NCI-H1417 (cell line): ENCODE data around the gene SLC15A3.
A peak's percentile ranks its signal among the peaks of the same experiment; 100 is the strongest.

Source experiments
- DNase-seq, 3 experiments: peaks; one replicate each; lab custom pipeline; 2025; lab: John Stamatoyannopoulos, UW

The SLC15A3 gene

DNA sequence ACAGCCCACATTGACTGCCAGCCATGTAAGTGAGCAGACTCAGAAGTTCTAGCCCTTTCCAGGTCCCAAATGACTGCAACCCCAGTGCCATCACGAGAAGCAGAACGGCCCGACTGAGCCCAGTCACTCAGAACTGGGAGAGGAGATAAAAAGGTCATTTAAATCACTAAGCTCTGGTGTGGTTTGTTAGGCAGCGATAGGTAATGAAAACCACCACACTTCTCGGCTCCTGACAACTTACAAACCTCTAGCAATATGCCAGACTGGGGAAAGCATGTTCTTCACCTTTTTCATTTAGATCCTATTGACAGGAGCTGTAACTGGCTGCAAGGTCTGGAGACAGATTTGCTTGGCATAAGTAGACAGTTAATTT, 6.7 kb downstream of the SLC15A3 start:
- no peak for DNase-seq

DNA sequence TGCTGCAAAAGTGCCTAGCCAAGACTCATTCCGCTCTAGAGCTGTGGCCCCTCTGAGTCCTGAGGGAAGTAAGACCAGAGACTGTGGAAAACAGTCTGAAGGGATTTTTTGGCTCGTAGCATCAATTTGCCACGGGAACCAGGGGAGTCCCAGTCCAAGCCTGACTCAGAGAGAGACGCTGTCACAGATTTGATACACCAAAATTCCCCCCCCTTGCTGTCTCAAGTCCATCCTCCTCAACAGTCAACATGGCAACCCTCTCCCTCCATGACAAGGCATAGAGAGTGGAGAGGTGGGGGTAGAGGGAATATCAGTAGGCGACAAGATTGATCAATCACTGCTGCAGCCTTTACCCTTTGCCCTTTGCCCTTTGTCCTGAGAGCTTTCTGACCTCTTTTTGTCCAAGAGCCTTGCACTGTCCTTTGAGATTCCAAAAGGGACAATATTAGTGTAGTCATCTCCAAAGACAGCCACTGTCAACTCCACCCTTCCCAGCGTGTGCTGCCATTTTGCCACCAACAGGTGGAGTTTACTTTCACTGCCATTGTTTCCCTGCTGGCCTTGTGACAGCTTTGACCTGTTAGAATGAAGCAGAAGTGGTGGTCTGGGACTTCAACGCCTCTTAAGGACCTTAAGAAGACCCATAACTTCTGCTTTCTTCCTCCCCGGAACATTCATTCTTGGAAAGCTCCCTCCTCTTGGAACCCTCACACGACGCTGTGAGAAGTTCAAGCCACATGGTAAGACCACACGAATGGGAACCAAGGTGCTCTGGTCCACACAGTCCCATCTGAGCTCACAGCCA, 7.3 kb downstream of the SLC15A3 start:
- no peak for DNase-seq

- peak in 2 of 3 experiments; percentile 44 to 79 for DNase-seq
Measured at GRCh38 chr11:60942970-60943565, 8.9 kb downstream of the SLC15A3 start.

GRCh38 chr11:60942219-60942618, 9.8 kb downstream of the SLC15A3 start:
- peak in 2 of 3 experiments; percentile 19 to 62 for DNase-seq

DNA sequence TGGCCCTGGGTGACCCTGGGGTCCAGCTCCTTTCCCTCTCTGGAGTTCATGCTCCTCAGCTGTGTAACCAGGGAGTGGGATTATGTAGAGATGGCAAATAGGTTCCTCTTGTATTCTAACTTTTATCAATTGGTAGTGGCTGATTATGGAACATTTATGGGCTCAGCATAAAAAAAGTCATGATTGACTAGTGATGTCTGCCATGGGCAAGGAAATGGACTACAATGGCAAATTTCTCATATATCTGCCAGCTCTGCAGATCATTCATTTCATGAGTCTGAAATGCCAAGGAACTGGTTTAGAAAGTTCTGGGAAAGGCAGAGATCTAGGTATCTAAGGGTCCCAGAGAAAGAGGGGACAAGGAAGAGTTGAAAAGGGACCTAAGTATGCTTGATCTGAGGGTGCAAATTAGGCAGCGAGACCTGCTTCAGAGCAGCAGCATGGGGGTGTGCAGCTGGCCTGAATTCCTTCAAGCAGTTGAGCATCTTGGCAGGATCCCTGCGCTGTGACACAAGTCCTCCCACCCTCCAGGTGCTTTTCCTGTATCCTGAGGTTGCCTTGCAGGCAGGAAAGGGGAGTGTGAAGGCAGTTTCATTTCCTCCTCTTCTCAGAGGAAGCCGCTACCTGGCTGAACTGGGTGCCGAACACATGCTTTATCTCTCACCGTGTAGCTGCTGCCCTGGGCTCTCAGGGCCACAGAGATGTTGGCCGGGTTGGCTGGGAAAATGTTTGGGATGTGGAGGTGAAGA, 10.4 kb downstream of the SLC15A3 start:
- no peak for DNase-seq

DNA sequence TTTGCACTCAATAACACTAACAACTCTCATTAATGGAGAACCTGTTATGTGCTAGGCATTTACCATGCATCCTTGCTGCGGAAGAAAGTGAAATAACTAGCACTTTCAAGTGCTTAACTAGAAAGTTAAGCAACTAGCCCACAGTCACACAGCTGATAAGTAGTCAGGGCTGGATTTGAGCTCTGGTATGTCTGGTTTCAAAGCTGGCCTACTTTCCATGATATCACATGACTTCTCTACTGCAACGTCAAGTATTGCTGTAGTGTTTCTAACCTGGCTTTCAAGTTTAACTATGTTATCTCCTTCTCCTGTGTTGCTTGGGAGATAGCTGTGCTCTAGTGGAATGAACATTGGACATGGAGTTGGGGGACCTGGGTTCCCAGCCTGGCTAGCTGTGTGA, 12.1 kb downstream of the SLC15A3 start:
- no peak for DNase-seq

- no peak for DNase-seq
Measured at GRCh38 chr11:60939301-60939700, 12.7 kb downstream of the SLC15A3 start.

GRCh38 chr11:60938500-60938899, 13.5 kb downstream of the SLC15A3 start:
- DNase-seq: no peak

DNA sequence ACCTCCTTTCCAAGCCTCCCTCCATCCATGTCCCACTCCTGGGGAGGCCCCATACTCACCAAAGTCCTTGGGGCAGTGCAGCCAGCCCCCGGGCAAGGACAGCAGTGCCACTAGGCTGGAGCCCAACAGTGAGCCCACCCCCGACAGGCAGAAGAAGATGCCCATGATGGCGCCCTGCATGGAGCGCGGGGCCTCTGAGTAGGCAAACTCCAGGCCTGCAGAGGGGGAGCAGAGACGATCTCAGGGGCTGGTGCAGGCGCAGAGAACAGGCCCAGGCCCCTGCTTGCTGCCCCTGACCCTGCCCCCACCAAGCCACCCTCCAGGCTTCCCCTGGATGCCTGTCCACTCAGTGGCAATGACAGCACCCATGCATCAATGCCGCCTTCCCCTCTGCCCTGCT, 14.2 kb downstream of the SLC15A3 start:
- no peak for DNase-seq

GRCh38 chr11:60937144-60937527, 14.8 kb downstream of the SLC15A3 start:
- DNase-seq: no peak

- DNase-seq: no peak
Measured at GRCh38 chr11:60936467-60937143, 15.4 kb downstream of the SLC15A3 start.

DNA sequence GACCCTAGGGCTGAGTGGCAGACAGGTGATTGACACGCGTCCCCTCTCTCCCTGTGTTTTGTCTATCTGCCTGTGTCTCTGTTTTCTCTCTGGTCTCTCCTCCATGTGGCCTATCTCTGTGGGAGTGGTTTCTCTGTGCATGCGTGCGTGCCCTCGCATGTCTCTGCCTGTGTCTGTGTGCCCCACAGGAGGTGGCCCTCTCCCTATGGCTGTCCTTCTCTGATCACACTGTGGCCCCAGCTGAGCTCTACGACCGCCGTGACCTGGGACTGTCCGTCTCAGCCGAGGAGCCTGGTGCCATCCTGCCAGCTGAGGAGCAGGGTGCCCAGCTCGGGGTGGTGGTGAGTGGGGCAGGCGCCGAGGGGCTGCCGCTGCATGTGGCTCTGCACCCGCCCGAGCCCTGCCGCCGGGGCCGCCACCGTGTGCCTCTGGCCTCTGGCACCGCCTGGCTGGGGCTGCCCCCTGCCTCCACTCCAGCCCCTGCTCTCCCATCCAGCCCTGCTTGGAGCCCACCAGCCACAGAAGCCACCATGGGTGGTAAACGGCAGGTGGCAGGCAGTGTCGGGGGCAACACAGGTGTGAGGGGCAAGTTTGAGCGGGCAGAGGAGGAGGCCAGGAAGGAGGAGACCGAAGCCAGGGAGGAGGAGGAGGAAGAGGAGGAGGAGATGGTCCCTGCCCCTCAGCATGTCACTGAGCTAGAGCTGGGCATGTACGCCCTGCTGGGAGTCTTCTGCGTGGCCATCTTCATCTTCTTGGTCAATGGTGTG, 16.1 kb downstream of the SLC15A3 start:
- DNase-seq: no peak

GRCh38 chr11:60934790-60935605, 17.0 kb downstream of the SLC15A3 start:
- DNase-seq: no peak

DNA sequence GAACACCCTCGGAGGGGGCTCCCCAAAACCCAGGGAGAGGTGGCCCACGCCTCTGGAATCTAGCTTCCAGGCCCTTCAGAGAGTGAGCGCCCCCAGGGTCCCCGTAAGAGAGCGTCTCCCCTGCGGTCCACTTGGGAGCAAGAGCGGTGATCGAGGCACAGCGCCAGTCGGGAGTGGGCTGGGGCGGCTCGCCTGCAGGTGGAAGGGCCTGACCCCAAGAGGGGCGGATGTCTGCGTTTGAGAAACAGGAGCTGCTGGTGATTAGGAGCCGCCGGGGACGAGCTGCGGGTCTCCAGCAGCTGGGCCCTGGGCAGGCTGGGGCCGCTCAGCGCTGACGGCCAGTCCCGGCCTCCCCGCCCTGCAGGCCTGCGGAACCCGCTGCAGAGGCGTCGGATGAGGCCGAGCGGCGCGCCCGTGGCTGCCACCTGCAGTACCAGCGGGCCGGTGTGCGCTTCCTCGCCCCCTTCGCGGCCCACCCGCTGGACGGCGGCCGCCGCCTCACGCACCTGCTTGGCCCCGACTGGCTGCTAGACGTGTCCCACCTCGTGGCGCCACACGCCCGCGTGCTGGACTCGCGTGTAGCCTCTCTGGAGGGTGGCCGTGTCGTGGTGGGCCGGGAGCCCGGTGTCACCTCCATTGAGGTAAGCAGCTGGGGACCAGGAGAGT, 17.7 kb downstream of the SLC15A3 start:
- no peak for DNase-seq

- no peak for DNase-seq
Measured at GRCh38 chr11:60933416-60934123, 18.4 kb downstream of the SLC15A3 start.

- DNase-seq: no peak
Measured at GRCh38 chr11:60932605-60933356, 19.2 kb downstream of the SLC15A3 start.

DNA sequence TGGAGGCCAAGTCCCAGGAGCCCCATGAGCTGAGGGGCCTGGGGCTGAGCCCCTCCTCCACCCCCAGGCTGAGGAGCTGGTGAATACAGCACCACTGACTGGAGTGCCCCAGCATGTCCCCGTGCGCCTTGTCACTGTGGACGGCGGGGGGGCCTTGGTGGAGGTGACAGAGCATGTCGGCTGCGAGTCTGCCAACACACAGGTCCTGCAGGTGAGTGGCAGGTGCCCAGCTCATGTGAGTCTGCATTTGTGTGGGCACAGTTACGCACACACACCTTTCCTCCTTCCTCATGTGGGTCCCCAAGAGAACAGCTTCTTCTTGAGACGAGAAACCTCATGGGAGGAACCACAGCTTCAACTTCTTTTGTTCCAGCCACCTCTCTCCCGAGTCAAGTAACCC, 20.1 kb downstream of the SLC15A3 start:
- no peak for DNase-seq

DNA sequence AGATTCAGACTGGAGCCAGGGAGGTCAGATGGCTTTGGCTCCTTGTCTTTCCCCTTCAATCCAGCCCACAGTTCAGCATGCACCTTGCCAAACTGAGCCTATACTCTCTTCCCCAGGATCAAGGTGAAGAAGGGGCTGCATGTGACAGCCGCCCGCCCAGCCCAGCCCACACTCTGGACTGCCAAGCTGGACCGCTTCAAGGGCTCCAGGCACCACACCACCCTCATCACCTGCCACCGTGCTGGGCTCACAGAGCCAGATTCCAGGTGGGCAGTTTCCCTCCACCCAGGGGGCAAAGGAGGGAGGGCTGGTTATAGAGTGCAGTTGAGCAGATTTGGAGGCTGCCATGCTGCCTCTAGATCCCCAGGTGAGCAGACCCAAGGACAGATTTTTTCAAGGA, 21.6 kb downstream of the SLC15A3 start:
- DNase-seq: no peak

GRCh38 chr11:60929764-60930163, 22.2 kb downstream of the SLC15A3 start:
- no peak for DNase-seq
